Thyroid gland (tissue), 4 donors: ENCODE results near the gene SI. TPM values are rescaled to one million over a fixed set of nuclear protein-coding genes. Genes with fewer than 3 reads are reported as not detected.

Experiments used
- DNase-seq, 2 donors: peaks; one replicate each; pipeline ENCODE4 v3.0.0-alpha.2; 2019
- H3K27ac ChIP-seq, 3 donors: fragments of 200-600 bp; sonication (generic); 1 replicate in 2 of 3; 2 replicates in 1 of 3; pipeline ENCODE4 v1.5.1; 2016 to 2019; ENCODE audit warnings: mild to moderate bottlenecking in 1 of 3, moderate library complexity in 1 of 3
- H3K27me3 ChIP-seq: fragments of 200-600 bp; sonication (generic); one replicate; pipeline ENCODE4 v1.5.1; 2019
- H3K36me3 ChIP-seq, 2 donors: fragments of 200-600 bp; sonication (generic); one replicate each; pipeline ENCODE4 v1.5.1; 2016 to 2019
- H3K4me1 ChIP-seq, 2 donors: fragments of 200-600 bp; sonication (generic); one replicate each; pipeline ENCODE4 v1.5.1; 2017 to 2019
- H3K4me3 ChIP-seq, 3 donors: fragments of 200-600 bp; sonication (generic); replicated peaks in 1 of 3; 1 replicate in 2 of 3; 2 replicates in 1 of 3; pipeline ENCODE4 v1.5.1; 2016; ENCODE audit warnings: mild to moderate bottlenecking in 1 of 3
- H3K9me3 ChIP-seq: fragments of 200-600 bp; sonication (generic); one replicate; pipeline ENCODE4 v1.5.1; 2017
- CTCF ChIP-seq, 6 experiments: fragments of 200-600 bp in 3 of 6; fragments of 450-650 bp in 3 of 6; sonication (generic) in 3 of 6; IDR thresholded peaks; one replicate each; pipeline ENCODE4 v1.5.1; 2016 to 2019; ENCODE audit warnings: antibody characterized with exemption in 6 of 6, mild to moderate bottlenecking in 2 of 6, inconsistent platforms in 1 of 6, moderate library complexity in 1 of 6
- POLR2A ChIP-seq, 2 donors: fragments of 450-650 bp; IDR thresholded peaks; one replicate each; pipeline ENCODE4 v1.6.1; 2017; ENCODE audit warnings: antibody characterized with exemption in 2 of 2, mild to moderate bottlenecking in 2 of 2, moderate library complexity in 1 of 2
- WGBS, 2 donors: methylation state at CpG; one replicate each; pipeline ENCODE4 v1.1.5; 2017; 5-methylcytosine and 5-hydroxymethylcytosine counted together
- intact Hi-C: fragments of 100-400 bp; cut with DNase I; formaldehyde crosslinking; loops from one replicate; pipeline ENCODE4 v1.15.1; 2023
- total RNA-seq, 4 donors: library from RNA; depleted of rRNA; stranded (reverse); fragments of >200 nt; gene quantifications; one replicate each; pipeline ENCODE4 v1.2.3, GENCODE V29; 2016

SI gene
- total RNA-seq, 4 donors from 2014 or later = not detected

DNA sequence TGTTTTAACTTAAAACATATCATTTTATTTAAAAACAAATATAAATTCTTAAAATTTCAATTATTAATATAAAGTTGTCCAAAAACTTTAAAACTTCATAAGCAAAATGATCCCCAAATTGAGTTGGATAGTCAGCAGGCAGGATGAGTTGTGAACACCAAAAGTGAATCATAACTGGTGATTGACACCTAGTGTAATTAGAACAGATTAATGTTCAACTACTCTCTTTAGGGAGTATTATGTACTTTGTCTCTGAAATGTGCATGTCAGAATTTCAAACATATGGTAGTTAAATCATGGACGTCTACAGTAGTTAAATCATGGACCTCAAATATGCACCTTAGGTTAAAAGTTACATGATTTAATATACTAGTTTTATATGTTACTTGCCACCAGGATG lies 2.9 kb upstream of the SI start:
- no peak for DNase-seq
- Histone ChIP-seq H3K4me1 (no peaks in the 10 kb centered on the region), H3K27me3 (no peaks in the 10 kb centered on the region), H3K4me3 (no peak overlapping the region), H3K36me3 (no peaks in the 10 kb centered on the region), H3K27ac (no peak overlapping the region), H3K9me3 (no peaks in the 10 kb centered on the region)
- WGBS, 2 donors = 64 to 69% methylated on average over 1 of the region's 1 CpG
- TF ChIP-seq POLR2A (IDR thresholded peaks at IDR 0.05) (no peak), CTCF (IDR thresholded peaks at IDR 0.05) (no peak)
- intact Hi-C loops = no loop called here

GRCh38 chr3:165075695-165076094 lies 2.6 kb downstream of the SI start:
- Histone ChIP-seq H3K27me3 (no peaks in the 10 kb centered on the region), H3K9me3 (no peaks in the 10 kb centered on the region), H3K27ac (no peak overlapping the region), H3K36me3 (no peaks in the 10 kb centered on the region), H3K4me1 (no peaks in the 10 kb centered on the region), H3K4me3 (no peak overlapping the region)
- 72 to 80% methylated on average over 1 of the region's 1 CpG for WGBS, 2 donors
- DNase-seq = no peak
- intact Hi-C loops = no loop called here
- TF ChIP-seq POLR2A (IDR thresholded peaks at IDR 0.05) (no peak), CTCF (IDR thresholded peaks at IDR 0.05) (no peak)

DNA sequence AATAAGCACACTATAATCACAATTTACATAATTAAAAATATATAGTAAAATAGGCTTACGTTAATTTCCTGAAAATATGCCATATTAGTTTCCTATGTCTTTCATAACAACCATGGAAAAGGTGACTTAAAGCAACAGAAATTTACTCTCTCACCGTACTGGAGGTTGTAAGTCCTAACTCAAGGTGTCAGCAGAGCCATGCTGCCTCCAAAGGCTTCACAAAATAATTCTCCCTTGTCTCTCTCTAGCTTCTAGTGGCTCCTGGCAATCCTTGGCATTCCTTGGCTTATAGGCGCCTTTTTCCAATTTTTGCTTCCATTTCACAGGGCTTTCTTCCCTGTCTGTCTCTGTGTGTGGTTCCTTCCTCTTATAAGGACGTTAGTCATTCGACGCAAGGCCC lies 7.6 kb downstream of the SI start:
- no peaks in the 10 kb centered on the region for H3K9me3 ChIP-seq
- H3K4me3 ChIP-seq = no peak overlapping the region
- 70 to 79% methylated on average over 6 of the region's 6 CpGs for WGBS, 2 donors
- H3K27ac ChIP-seq = no peak overlapping the region
- H3K36me3 ChIP-seq = no peaks in the 10 kb centered on the region
- intact Hi-C loops = no loop called here
- DNase-seq = no peak
- no peaks in the 10 kb centered on the region for H3K27me3 ChIP-seq
- no peaks in the 10 kb centered on the region for H3K4me1 ChIP-seq
- TF ChIP-seq POLR2A (IDR thresholded peaks at IDR 0.05) = no peak
- TF ChIP-seq CTCF (IDR thresholded peaks at IDR 0.05) = no peak

- H3K36me3 ChIP-seq = no peaks in the 10 kb centered on the region
- WGBS, 2 donors = 92 to 98% methylated on average over 2 of the region's 2 CpGs
- H3K4me3 ChIP-seq = no peak overlapping the region
- H3K27ac ChIP-seq = no peak overlapping the region
- no peak for DNase-seq
- H3K4me1 ChIP-seq = no peaks in the 10 kb centered on the region
- H3K9me3 ChIP-seq = no peaks in the 10 kb centered on the region
- TF ChIP-seq POLR2A (IDR thresholded peaks at IDR 0.05) = no peak
- no peak for TF ChIP-seq CTCF (IDR thresholded peaks at IDR 0.05)
- intact Hi-C loops = no loop called here
- H3K27me3 ChIP-seq = no peaks in the 10 kb centered on the region
Measured at GRCh38 chr3:165056510-165056909, 21.8 kb downstream of the SI start.

- H3K27ac ChIP-seq = no peak overlapping the region
- DNase-seq = no peak
- H3K4me1 ChIP-seq = no peaks in the 10 kb centered on the region
- H3K27me3 ChIP-seq = no peaks in the 10 kb centered on the region
- no peak for TF ChIP-seq CTCF (IDR thresholded peaks at IDR 0.05)
- TF ChIP-seq POLR2A (IDR thresholded peaks at IDR 0.05) = no peak
- WGBS, 2 donors = 88 to 97% methylated on average over 1 of the region's 1 CpG
- no peak overlapping the region for H3K4me3 ChIP-seq
- intact Hi-C loops = no loop called here
- H3K9me3 ChIP-seq = no peaks in the 10 kb centered on the region
- H3K36me3 ChIP-seq = no peaks in the 10 kb centered on the region
Measured at GRCh38 chr3:165040186-165040585, 38.1 kb downstream of the SI start.
